ENCODE data around the gene CAMSAP1.

Gene CAMSAP1

GRCh38 chr9:135812961-135813360 is 94.4 kb downstream of the CAMSAP1 start:
- POLR2A ChIA-PET = no interaction called here
- CTCF ChIA-PET = no interaction called here
- Histone ChIP-seq H3K36me3 (ENCODE audit: control insufficient read depth in 4 of 4, insufficient read depth in 4 of 4, low read length in 3 of 4) (peaks cover 31 to 75% (median 56%) of the 10 kb centered on the region in 4 experiments), H3K9me3 (ENCODE audit: control extremely low read depth in 1 of 5, control insufficient read depth in 4 of 5, insufficient read depth in 2 of 5, low read depth in 1 of 5, low read length in 4 of 5) (no peaks in the 10 kb centered on the region), H3K4me1 (ENCODE audit: control extremely low read depth in 1 of 4, control insufficient read depth in 4 of 4, insufficient read depth in 4 of 4, low read length in 3 of 4) (no peaks in the 10 kb centered on the region), H3K4me3 (ENCODE audit: control insufficient read depth in 1 of 7, extremely low read depth in 1 of 7, insufficient read depth in 4 of 7, low read depth in 2 of 7, low read length in 6 of 7) (no peak overlapping the region), H3K27ac (ENCODE audit: insufficient read depth in 1 of 2, low read depth in 1 of 2, low read length in 2 of 2, poor library complexity in 1 of 2, severe bottlenecking in 2 of 2) (no peak overlapping the region), H3K27me3 (replicated peaks in 2 of 5; ENCODE audit: control insufficient read depth in 4 of 5, insufficient read depth in 5 of 5, low read length in 4 of 5) (no peaks in the 10 kb centered on the region)
- WGBS (ENCODE audit: insufficient coverage) = 95% methylated on average over 13 of the region's 13 CpGs
- no peak for DNase-seq

GRCh38 chr9:135811801-135812200 is 95.5 kb downstream of the CAMSAP1 start:
- H3K4me1 ChIP-seq (ENCODE audit: control extremely low read depth in 1 of 4, control insufficient read depth in 4 of 4, insufficient read depth in 4 of 4, low read length in 3 of 4) = no peaks in the 10 kb centered on the region
- WGBS (ENCODE audit: insufficient coverage) = 85% methylated on average over 9 of the region's 11 CpGs
- no peaks in the 10 kb centered on the region for H3K27me3 ChIP-seq (replicated peaks in 2 of 5; ENCODE audit: control insufficient read depth in 4 of 5, insufficient read depth in 5 of 5, low read length in 4 of 5)
- H3K4me3 ChIP-seq (ENCODE audit: control insufficient read depth in 1 of 7, extremely low read depth in 1 of 7, insufficient read depth in 4 of 7, low read depth in 2 of 7, low read length in 6 of 7) = no peak overlapping the region
- DNase-seq = no peak
- no peaks in the 10 kb centered on the region for H3K9me3 ChIP-seq (ENCODE audit: control extremely low read depth in 1 of 5, control insufficient read depth in 4 of 5, insufficient read depth in 2 of 5, low read depth in 1 of 5, low read length in 4 of 5)
- ChIA-PET CTCF (interaction anchor here (1.1 kb wide), 1 partner anchor 13 kb away, joined by 4 read pairs; no protein-coding TSS in a partner anchor), POLR2A (no interaction called here)
- H3K27ac ChIP-seq (ENCODE audit: insufficient read depth in 1 of 2, low read depth in 1 of 2, low read length in 2 of 2, poor library complexity in 1 of 2, severe bottlenecking in 2 of 2) = no peak overlapping the region
- peaks cover 31 to 65% (median 45%) of the 10 kb centered on the region in 4 experiments for H3K36me3 ChIP-seq (ENCODE audit: control insufficient read depth in 4 of 4, insufficient read depth in 4 of 4, low read length in 3 of 4)

- H3K4me1 ChIP-seq (ENCODE audit: control extremely low read depth in 1 of 4, control insufficient read depth in 4 of 4, insufficient read depth in 4 of 4, low read length in 3 of 4) = peaks cover 0 to under 1% (median 0%) of the 10 kb centered on the region in 4 experiments
- H3K4me3 ChIP-seq (ENCODE audit: control insufficient read depth in 1 of 7, extremely low read depth in 1 of 7, insufficient read depth in 4 of 7, low read depth in 2 of 7, low read length in 6 of 7) = no peak overlapping the region
- peaks cover 27 to 57% (median 38%) of the 10 kb centered on the region in 4 experiments for H3K36me3 ChIP-seq (ENCODE audit: control insufficient read depth in 4 of 4, insufficient read depth in 4 of 4, low read length in 3 of 4)
- H3K27me3 ChIP-seq (replicated peaks in 2 of 5; ENCODE audit: control insufficient read depth in 4 of 5, insufficient read depth in 5 of 5, low read length in 4 of 5) = no peaks in the 10 kb centered on the region
- CTCF ChIA-PET = interaction anchor here (1.1 kb wide), 1 partner anchor 12 kb away, joined by 4 read pairs; no protein-coding TSS in a partner anchor
- H3K9me3 ChIP-seq (ENCODE audit: control extremely low read depth in 1 of 5, control insufficient read depth in 4 of 5, insufficient read depth in 2 of 5, low read depth in 1 of 5, low read length in 4 of 5) = no peaks in the 10 kb centered on the region
- POLR2A ChIA-PET = no interaction called here
- no peak for DNase-seq
- no peak overlapping the region for H3K27ac ChIP-seq (ENCODE audit: insufficient read depth in 1 of 2, low read depth in 1 of 2, low read length in 2 of 2, poor library complexity in 1 of 2, severe bottlenecking in 2 of 2)
- WGBS (ENCODE audit: insufficient coverage) = over 99% methylated on average over 22 of the region's 23 CpGs
Measured at GRCh38 chr9:135810806-135811575, 96.4 kb downstream of the CAMSAP1 start.

GRCh38 chr9:135809166-135809565 is 98.2 kb downstream of the CAMSAP1 start:
- DNase-seq = no peak
- Histone ChIP-seq H3K36me3 (ENCODE audit: control insufficient read depth in 4 of 4, insufficient read depth in 4 of 4, low read length in 3 of 4) (peaks cover 23 to 41% (median 29%) of the 10 kb centered on the region in 4 experiments), H3K27me3 (replicated peaks in 2 of 5; ENCODE audit: control insufficient read depth in 4 of 5, insufficient read depth in 5 of 5, low read length in 4 of 5) (no peaks in the 10 kb centered on the region), H3K9me3 (ENCODE audit: control extremely low read depth in 1 of 5, control insufficient read depth in 4 of 5, insufficient read depth in 2 of 5, low read depth in 1 of 5, low read length in 4 of 5) (no peaks in the 10 kb centered on the region), H3K27ac (ENCODE audit: insufficient read depth in 1 of 2, low read depth in 1 of 2, low read length in 2 of 2, poor library complexity in 1 of 2, severe bottlenecking in 2 of 2) (no peak overlapping the region), H3K4me3 (ENCODE audit: control insufficient read depth in 1 of 7, extremely low read depth in 1 of 7, insufficient read depth in 4 of 7, low read depth in 2 of 7, low read length in 6 of 7) (no peak overlapping the region), H3K4me1 (ENCODE audit: control extremely low read depth in 1 of 4, control insufficient read depth in 4 of 4, insufficient read depth in 4 of 4, low read length in 3 of 4) (peaks cover 0 to 13% (median 2%) of the 10 kb centered on the region in 4 experiments)
- POLR2A ChIA-PET = no interaction called here
- CTCF ChIA-PET = no interaction called here
- WGBS (ENCODE audit: insufficient coverage) = 98% methylated on average over 7 of the region's 10 CpGs

- no peak overlapping the region for H3K27ac ChIP-seq (ENCODE audit: insufficient read depth in 1 of 2, low read depth in 1 of 2, low read length in 2 of 2, poor library complexity in 1 of 2, severe bottlenecking in 2 of 2)
- peaks cover 1 to 10% (median 8%) of the 10 kb centered on the region in 4 experiments for H3K36me3 ChIP-seq (ENCODE audit: control insufficient read depth in 4 of 4, insufficient read depth in 4 of 4, low read length in 3 of 4)
- no peaks in the 10 kb centered on the region for H3K9me3 ChIP-seq (ENCODE audit: control extremely low read depth in 1 of 5, control insufficient read depth in 4 of 5, insufficient read depth in 2 of 5, low read depth in 1 of 5, low read length in 4 of 5)
- no peaks in the 10 kb centered on the region for H3K27me3 ChIP-seq (replicated peaks in 2 of 5; ENCODE audit: control insufficient read depth in 4 of 5, insufficient read depth in 5 of 5, low read length in 4 of 5)
- peak in 2 of 3 donors; percentile 19 to 20 for DNase-seq
- ChIA-PET POLR2A (no interaction called here), CTCF (no interaction called here)
- no peak overlapping the region for H3K4me3 ChIP-seq (ENCODE audit: control insufficient read depth in 1 of 7, extremely low read depth in 1 of 7, insufficient read depth in 4 of 7, low read depth in 2 of 7, low read length in 6 of 7)
- H3K4me1 ChIP-seq (ENCODE audit: control extremely low read depth in 1 of 4, control insufficient read depth in 4 of 4, insufficient read depth in 4 of 4, low read length in 3 of 4) = peaks cover 0 to 13% (median 2%) of the 10 kb centered on the region in 4 experiments
- 83% methylated on average over 17 of the region's 22 CpGs for WGBS (ENCODE audit: insufficient coverage)
Measured at GRCh38 chr9:135805422-135806022, 101.8 kb downstream of the CAMSAP1 start.

- H3K9me3 ChIP-seq (ENCODE audit: control extremely low read depth in 1 of 5, control insufficient read depth in 4 of 5, insufficient read depth in 2 of 5, low read depth in 1 of 5, low read length in 4 of 5) = no peaks in the 10 kb centered on the region
- H3K4me1 ChIP-seq (ENCODE audit: control extremely low read depth in 1 of 4, control insufficient read depth in 4 of 4, insufficient read depth in 4 of 4, low read length in 3 of 4) = peaks cover 0 to 13% (median 2%) of the 10 kb centered on the region in 4 experiments
- ChIA-PET CTCF (no interaction called here), POLR2A (interaction anchor here (0.6 kb wide), 1 partner anchor 1915 kb away, joined by 4 read pairs; no protein-coding TSS in a partner anchor)
- H3K27ac ChIP-seq (ENCODE audit: insufficient read depth in 1 of 2, low read depth in 1 of 2, low read length in 2 of 2, poor library complexity in 1 of 2, severe bottlenecking in 2 of 2) = no peak overlapping the region
- no peak overlapping the region for H3K4me3 ChIP-seq (ENCODE audit: control insufficient read depth in 1 of 7, extremely low read depth in 1 of 7, insufficient read depth in 4 of 7, low read depth in 2 of 7, low read length in 6 of 7)
- H3K36me3 ChIP-seq (ENCODE audit: control insufficient read depth in 4 of 4, insufficient read depth in 4 of 4, low read length in 3 of 4) = peaks cover 0 to 3% (median 2%) of the 10 kb centered on the region in 4 experiments
- H3K27me3 ChIP-seq (replicated peaks in 2 of 5; ENCODE audit: control insufficient read depth in 4 of 5, insufficient read depth in 5 of 5, low read length in 4 of 5) = no peaks in the 10 kb centered on the region
- 93% methylated on average over 21 of the region's 24 CpGs for WGBS (ENCODE audit: insufficient coverage)
- no peak for DNase-seq
Measured at GRCh38 chr9:135804581-135805421, 102.5 kb downstream of the CAMSAP1 start.

Data from common myeloid progenitor, CD34-positive (primary cell).